ENCODE measurements around the gene CCDC192.

DNA sequence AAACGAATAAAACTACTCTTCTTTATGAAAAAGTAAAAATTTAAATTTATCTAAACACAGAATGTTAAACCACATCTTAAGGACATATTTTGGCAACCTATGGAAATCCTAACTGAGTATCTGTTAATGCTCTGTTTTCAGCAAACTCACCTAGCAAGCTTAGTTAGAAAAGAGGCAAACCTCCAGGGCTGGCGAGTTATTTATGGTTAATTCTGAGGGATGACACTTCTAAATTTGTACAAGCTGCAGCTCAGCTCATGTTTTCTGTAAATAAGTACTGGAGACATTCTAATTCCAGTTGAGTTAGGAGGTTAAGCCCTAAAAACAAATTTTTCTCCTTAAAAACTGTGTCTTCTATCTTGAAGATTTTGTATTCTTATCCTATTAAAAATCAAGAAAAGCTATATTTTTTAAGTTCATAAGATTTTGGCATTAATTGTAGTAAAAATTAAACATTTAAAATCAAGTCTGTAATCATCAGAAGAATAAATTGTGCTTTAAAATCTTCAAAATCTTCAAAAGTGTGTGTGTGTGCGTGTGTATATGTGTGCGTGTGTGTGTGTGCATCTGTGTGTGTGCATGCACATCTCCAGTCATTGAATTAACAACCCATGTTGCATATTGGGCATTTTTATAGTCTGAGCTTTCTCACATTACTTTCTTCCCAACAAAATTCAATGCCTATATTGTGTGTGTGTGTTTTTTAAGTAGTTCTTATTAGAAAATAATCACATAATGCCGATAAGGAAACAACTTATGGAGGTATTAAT is 127.8 kb downstream of the CCDC192 start:
- TF ChIP-seq, protein P1, sequence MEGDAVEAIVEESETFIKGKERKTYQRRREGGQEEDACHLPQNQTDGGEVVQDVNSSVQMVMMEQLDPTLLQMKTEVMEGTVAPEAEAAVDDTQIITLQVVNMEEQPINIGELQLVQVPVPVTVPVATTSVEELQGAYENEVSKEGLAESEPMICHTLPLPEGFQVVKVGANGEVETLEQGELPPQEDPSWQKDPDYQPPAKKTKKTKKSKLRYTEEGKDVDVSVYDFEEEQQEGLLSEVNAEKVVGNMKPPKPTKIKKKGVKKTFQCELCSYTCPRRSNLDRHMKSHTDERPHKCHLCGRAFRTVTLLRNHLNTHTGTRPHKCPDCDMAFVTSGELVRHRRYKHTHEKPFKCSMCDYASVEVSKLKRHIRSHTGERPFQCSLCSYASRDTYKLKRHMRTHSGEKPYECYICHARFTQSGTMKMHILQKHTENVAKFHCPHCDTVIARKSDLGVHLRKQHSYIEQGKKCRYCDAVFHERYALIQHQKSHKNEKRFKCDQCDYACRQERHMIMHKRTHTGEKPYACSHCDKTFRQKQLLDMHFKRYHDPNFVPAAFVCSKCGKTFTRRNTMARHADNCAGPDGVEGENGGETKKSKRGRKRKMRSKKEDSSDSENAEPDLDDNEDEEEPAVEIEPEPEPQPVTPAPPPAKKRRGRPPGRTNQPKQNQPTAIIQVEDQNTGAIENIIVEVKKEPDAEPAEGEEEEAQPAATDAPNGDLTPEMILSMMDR (conservative IDR thresholded peaks at IDR 0.05), result no peak
- TF ChIP-seq ZFX (IDR thresholded peaks at IDR 0.05), result no peak
